Measurements from ENCODE around the gene SLC2A10. TPM values are rescaled to one million over a fixed set of nuclear protein-coding genes. Genes with fewer than 3 reads are reported as not detected.

The SLC2A10 gene
- total RNA-seq, 4 donors from 2014 or later = 10.0 to 20.1 (median 11.5) TPM

GRCh38 chr20:46770330-46771194, 61.1 kb downstream of the SLC2A10 start:
- Histone ChIP-seq H3K36me3 (no peaks in the 10 kb centered on the region), H3K9me3 (no peaks in the 10 kb centered on the region), H3K4me1 (no peaks in the 10 kb centered on the region), H3K4me3 (no peak overlapping the region), H3K27me3 (peaks cover 66% of the 10 kb centered on the region), H3K27ac (no peak overlapping the region)
- ATAC-seq = no peak
- 71 to 72% methylated on average over 4 to 10 of the region's 10 CpGs for WGBS, 2 donors (ENCODE audit: low coverage in 1 of 2)
- TF ChIP-seq EP300 (IDR thresholded peaks at IDR 0.05) (no peak), CTCF (IDR thresholded peaks at IDR 0.05) (no peak), POLR2A (IDR thresholded peaks at IDR 0.05) (no peak), POLR2AphosphoS5 (IDR thresholded peaks at IDR 0.05) (no peak)

- H3K4me3 ChIP-seq = no peak overlapping the region
- TF ChIP-seq POLR2A (IDR thresholded peaks at IDR 0.05) (no peak), EP300 (IDR thresholded peaks at IDR 0.05) (no peak), CTCF (IDR thresholded peaks at IDR 0.05) (no peak), POLR2AphosphoS5 (IDR thresholded peaks at IDR 0.05) (no peak)
- no peak for ATAC-seq
- H3K27ac ChIP-seq = no peak overlapping the region
- H3K4me1 ChIP-seq = no peaks in the 10 kb centered on the region
- 84 to 90% methylated on average over 2 to 5 of the region's 6 CpGs for WGBS, 2 donors (ENCODE audit: low coverage in 1 of 2)
- H3K36me3 ChIP-seq = no peaks in the 10 kb centered on the region
- peaks cover 73% of the 10 kb centered on the region for H3K27me3 ChIP-seq
- no peaks in the 10 kb centered on the region for H3K9me3 ChIP-seq
Measured at GRCh38 chr20:46771195-46771588, 61.7 kb downstream of the SLC2A10 start.

- ATAC-seq = no peak
- peaks cover 73% of the 10 kb centered on the region for H3K27me3 ChIP-seq
- WGBS, 2 donors (ENCODE audit: low coverage in 1 of 2) = 57 to 80% methylated on average over 1 to 8 of the region's 10 CpGs
- H3K27ac ChIP-seq = no peak overlapping the region
- no peaks in the 10 kb centered on the region for H3K36me3 ChIP-seq
- H3K4me1 ChIP-seq = no peaks in the 10 kb centered on the region
- H3K9me3 ChIP-seq = no peaks in the 10 kb centered on the region
- H3K4me3 ChIP-seq = no peak overlapping the region
- TF ChIP-seq EP300 (IDR thresholded peaks at IDR 0.05) (no peak), CTCF (IDR thresholded peaks at IDR 0.05) (no peak), POLR2AphosphoS5 (IDR thresholded peaks at IDR 0.05) (no peak), POLR2A (IDR thresholded peaks at IDR 0.05) (no peak)
Measured at GRCh38 chr20:46772901-46773300, 63.5 kb downstream of the SLC2A10 start.

- ATAC-seq = no peak
- no peak for TF ChIP-seq POLR2A (IDR thresholded peaks at IDR 0.05)
- TF ChIP-seq EP300 (IDR thresholded peaks at IDR 0.05) = no peak
- TF ChIP-seq CTCF (IDR thresholded peaks at IDR 0.05) = no peak
- TF ChIP-seq POLR2AphosphoS5 (IDR thresholded peaks at IDR 0.05) = no peak
- Histone ChIP-seq H3K4me1 (no peaks in the 10 kb centered on the region), H3K9me3 (no peaks in the 10 kb centered on the region), H3K4me3 (no peak overlapping the region), H3K36me3 (no peaks in the 10 kb centered on the region), H3K27me3 (peaks cover 65% of the 10 kb centered on the region), H3K27ac (no peak overlapping the region)
- 37 to 49% methylated on average over 6 to 9 of the region's 9 CpGs for WGBS, 2 donors (ENCODE audit: low coverage in 1 of 2)
Measured at GRCh38 chr20:46773680-46774079, 64.2 kb downstream of the SLC2A10 start.

- Histone ChIP-seq H3K9me3 (no peaks in the 10 kb centered on the region), H3K4me1 (no peaks in the 10 kb centered on the region), H3K4me3 (no peak overlapping the region), H3K36me3 (no peaks in the 10 kb centered on the region), H3K27me3 (peaks cover 59% of the 10 kb centered on the region), H3K27ac (no peak overlapping the region)
- 33 to 52% methylated on average over 2 of the region's 2 CpGs for WGBS, 2 donors (ENCODE audit: low coverage in 1 of 2)
- TF ChIP-seq CTCF (IDR thresholded peaks at IDR 0.05) (no peak), POLR2A (IDR thresholded peaks at IDR 0.05) (no peak), EP300 (IDR thresholded peaks at IDR 0.05) (no peak), POLR2AphosphoS5 (IDR thresholded peaks at IDR 0.05) (no peak)
- no peak for ATAC-seq
Measured at GRCh38 chr20:46774236-46774635, 64.8 kb downstream of the SLC2A10 start.

Measured in gastroesophageal sphincter (tissue), 4 donors.